Stimulated activated naive CD4-positive, alpha-beta T cell (primary cell): ENCODE results near the gene NPEPL1.

Experiments
- DNase-seq, 6 experiments: peaks; one replicate each; lab custom pipeline; 2025; lab: John Stamatoyannopoulos, UW

NPEPL1 gene

GRCh38 chr20:58658760-58659159, 33.8 kb upstream of the NPEPL1 start:
- DNase-seq, result no peak

- DNase-seq, result peak in 1 of 6 experiments; percentile 28
Measured at GRCh38 chr20:58659841-58660240, 32.8 kb upstream of the NPEPL1 start.

DNA sequence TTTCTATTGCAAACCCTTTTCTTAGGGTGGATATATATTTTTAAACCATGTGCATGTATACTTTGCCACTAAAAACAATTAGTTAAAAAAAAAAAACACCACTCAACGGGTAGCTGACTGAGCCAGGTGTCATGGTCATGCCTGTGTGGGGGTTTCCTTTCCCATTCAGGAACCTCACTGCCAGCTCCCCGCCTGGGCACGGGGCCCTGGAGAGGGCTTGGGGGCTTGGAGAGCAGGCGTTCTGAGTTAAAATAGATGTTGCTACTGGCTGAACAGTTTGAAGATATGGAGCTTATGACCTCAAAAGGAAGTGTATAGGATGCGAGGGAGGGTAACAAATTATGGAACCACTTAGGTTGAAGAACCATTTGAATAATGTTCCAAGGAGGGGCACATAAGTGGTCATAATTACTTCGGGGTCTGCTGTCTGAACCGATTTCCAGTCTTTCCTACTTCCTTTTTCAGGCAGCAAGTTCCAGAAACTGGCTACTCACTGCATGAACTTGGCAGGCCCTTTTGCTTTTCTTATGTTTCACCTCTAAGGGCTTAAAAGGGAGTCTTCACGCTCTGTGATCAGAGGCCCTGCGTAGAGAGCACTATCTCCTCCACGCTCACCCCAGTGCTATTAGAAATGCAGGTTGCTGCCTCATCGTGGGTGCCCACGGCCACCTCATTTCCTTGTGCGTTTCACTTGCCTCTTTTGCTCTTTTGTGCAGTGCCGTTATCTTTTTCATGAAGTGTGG, 31.6 kb upstream of the NPEPL1 start:
- peak; percentile 51 to 81 (median 70) for DNase-seq

- peak in 3 of 6 experiments; percentile 24 to 66 (median 43) for DNase-seq
Measured at GRCh38 chr20:58661598-58662473, 30.8 kb upstream of the NPEPL1 start.

GRCh38 chr20:58664331-58664730, 28.3 kb upstream of the NPEPL1 start:
- DNase-seq, result no peak

GRCh38 chr20:58664883-58665282, 27.7 kb upstream of the NPEPL1 start:
- DNase-seq, result no peak

- DNase-seq, result no peak
Measured at GRCh38 chr20:58665606-58666005, 27.0 kb upstream of the NPEPL1 start.

DNA sequence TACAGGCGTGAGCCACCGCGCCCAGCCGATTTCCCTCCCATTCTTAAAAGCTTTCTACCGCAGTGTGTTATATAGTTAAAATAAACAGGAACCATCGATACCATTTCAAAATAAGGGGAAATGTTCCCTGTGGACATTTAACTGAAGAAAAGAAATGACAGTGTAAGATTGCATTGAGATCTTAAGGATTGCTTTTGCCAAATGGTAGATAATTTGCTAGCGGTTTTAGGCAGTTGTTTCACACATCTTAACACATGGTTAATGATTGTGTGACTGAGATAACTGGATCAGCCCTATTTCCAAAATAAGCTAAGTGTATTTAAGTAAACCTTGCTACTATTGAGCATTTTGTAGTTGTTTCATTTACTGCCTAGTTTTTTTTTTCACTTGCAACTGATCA, 25.9 kb upstream of the NPEPL1 start:
- DNase-seq, result no peak

GRCh38 chr20:58667975-58668374, 24.6 kb upstream of the NPEPL1 start:
- DNase-seq, result no peak

DNA sequence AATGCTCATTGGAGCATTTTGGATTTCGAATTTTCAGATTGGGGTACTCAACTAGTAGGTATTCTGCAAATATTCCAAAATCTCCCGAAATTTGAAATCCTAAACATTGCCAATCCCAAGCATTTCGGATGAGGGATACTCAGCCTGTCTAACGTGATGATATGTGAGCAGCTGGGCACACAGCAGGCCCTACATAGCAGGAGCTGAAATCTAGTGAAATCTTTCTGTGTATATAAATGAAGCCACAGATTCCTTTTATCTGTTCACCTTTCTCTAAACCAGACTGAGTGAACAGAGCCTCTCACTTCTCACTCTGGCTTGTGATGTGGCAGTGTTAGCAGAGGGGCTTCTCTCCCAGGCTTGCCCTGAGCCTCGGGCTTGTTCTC, 23.7 kb upstream of the NPEPL1 start:
- no peak for DNase-seq

GRCh38 chr20:58669287-58670006, 23.2 kb upstream of the NPEPL1 start:
- no peak for DNase-seq

DNA sequence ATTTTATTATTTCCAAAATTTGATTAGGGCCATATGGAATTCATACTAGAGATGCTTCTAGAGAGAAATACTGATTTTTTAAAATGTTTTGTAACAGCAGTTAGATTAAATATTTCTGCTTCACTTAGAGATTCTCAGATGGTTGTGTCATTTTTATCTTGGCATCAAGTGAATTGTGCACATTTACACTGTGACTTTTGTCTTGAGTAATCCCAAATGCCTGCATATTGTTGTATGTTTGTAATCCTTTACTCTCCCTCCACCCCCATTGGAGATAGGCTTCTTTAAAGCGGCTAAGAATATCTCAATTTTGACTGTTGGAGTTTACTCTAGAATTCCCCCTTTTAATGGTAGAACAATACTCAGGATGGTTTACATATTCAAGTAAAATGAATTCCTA, 22.5 kb upstream of the NPEPL1 start:
- DNase-seq, result no peak

GRCh38 chr20:58670659-58671058, 21.9 kb upstream of the NPEPL1 start:
- DNase-seq, result no peak

DNA sequence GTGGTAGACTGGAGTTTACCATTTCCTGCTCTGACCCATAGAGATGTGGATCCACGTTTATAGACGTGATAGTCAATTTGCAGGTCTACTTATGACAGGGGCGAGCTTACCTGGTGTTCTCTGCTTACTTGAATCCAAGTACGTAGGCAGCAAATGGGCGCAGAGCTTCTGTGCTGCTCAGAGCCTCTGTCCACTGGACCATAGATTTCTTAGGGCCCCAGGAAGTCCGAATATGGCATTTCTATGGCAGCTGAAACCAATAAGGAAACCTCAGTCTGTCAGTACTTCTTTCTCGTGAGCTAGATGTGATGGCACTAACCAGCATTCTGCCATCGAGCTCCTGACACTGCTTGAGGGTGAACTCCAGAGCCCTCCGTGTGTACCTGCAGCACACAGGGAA, 19.5 kb upstream of the NPEPL1 start:
- DNase-seq, result no peak

DNA sequence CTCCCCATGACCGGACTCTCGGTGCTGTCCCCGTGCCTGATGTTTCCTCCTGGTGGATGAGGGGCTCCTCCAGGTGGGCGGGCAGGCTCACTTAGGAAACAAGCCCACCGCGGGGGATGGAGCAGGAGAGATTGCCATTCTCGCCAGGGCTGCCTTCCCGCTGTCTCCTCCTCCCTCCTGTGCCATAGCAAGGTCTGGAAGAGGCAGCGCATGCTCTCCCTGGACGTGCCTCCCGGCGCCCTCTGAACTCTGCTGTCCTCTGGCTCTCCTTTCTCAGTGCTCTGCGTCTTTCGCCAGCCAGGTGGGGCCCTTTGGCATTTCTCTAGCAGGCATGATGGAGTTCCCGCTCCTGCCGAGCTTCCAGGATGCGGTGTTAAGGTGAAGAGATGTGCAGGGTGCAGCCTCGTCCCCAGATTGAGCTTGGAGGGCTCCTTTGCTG, 17.4 kb upstream of the NPEPL1 start:
- no peak for DNase-seq

- DNase-seq, result no peak
Measured at GRCh38 chr20:58675641-58676040, 17.0 kb upstream of the NPEPL1 start.

GRCh38 chr20:58676161-58676560, 16.4 kb upstream of the NPEPL1 start:
- no peak for DNase-seq

- DNase-seq, result no peak
Measured at GRCh38 chr20:58677079-58677604, 15.5 kb upstream of the NPEPL1 start.

- DNase-seq, result no peak
Measured at GRCh38 chr20:58677808-58678207, 14.8 kb upstream of the NPEPL1 start.

DNA sequence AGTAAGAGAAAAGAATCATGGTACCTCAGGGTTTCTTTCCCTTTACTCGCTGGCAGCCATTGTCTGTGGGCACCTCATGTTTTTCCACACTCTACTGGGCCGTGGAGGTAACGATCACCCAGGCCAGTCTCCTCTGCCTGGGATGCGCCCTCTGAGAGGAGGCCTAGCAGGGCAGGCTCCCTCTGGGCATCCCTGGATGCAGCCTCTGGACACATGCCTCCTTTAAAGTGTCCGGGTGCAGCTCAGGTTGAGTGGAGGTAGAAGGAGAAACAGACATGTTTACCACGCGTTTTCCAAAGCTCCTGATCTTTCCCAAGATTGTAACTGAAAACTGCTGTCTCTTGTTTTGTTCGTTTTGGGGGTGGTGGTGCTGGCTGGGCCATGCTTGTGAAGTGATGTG, 13.8 kb upstream of the NPEPL1 start:
- DNase-seq, result no peak

DNA sequence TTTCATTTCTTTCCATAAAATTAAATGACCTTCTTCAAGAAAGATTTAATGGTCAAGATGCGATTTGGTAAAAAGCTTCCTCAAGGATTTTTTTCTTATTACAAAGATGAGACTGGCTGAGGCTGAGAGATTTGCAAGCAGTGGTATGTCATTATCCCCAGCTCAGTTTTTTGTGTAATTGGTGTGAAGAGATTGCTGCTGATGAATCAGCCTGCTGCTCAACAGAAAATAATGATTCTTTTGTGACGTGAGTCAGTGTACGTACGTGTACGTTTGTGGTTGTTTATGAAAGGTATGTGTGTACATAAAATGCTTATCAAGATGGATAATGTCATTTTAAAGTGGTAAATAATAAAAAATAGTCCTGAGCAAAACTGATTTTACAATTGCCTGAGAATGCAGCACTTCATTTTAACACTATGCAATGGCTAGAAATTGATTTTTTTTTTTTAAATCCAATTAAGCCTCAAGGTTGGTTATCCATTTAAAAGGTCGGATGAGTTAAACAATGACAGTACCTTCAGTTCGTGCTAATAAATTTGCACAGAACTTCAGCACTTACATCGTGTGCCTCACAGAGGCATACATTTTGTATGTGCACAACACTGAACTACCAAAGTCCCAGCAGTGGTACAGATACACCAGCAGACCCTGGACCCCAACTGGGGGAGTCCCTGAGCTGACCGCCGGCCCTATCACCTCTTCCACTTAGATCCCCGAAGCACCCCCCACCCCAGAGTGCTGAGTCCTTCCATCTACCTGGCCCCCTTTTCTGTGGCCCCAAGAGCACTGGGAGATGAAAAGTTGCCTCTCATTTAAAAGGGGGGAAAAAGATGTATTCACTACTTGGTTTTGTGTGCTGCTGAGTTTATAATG, 9.7 kb upstream of the NPEPL1 start:
- no peak for DNase-seq
